GM12891 (cell line): ENCODE measurements around the gene TMEM156.

ENCODE experiments used
- PAX5 ChIP-seq: IDR thresholded peaks from 2 replicates; pipeline ENCODE4 v1.6.1; 2011; ENCODE audit warnings: low read length, moderate library complexity, mild to moderate bottlenecking; ENCODE audit not compliant: insufficient read depth, severe bottlenecking
- POLR2A ChIP-seq: IDR thresholded peaks from 2 replicates; pipeline ENCODE4 v1.6.1; 2011; ENCODE audit warnings: low read depth, low read length, control low read depth
- POLR2AphosphoS5 ChIP-seq: IDR thresholded peaks from 2 replicates; pipeline ENCODE4 v1.6.1; 2011; ENCODE audit warnings: low read depth, low read length, control low read depth
- SPI1 ChIP-seq: IDR thresholded peaks from 2 replicates; pipeline ENCODE4 v1.6.1; 2011; ENCODE audit warnings: low read depth, low read length, control low read depth
- TAF1 ChIP-seq: IDR thresholded peaks from 2 replicates; pipeline ENCODE4 v1.6.1; 2011; ENCODE audit warnings: low read depth, low read length, control low read depth

DNA sequence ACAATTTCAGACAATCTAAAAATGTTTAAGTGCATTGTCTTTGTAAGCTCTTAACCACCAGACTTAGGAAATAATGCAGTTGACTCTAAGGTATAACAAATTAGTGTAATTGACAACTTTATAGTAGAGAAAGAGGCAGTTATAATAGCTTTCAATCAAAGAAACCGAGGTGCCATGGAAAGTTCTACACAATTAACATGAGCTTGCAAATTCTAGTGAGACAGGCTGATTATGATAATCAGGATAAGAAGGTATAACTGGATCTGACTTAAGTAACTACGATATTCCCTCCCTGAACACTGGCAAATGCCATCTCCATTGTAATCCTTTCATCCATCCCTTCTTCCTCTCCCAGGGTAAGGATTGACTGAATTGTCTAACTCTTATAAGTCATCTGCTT lies 18.4 kb upstream of the TMEM156 start:
- TF ChIP-seq POLR2AphosphoS5 (no peak), SPI1 (no peak), POLR2A (no peak), PAX5 (no peak), TAF1 (no peak)
